HG03469 (cell line): ENCODE data around the gene ADAD2.

ENCODE experiments used
- ATAC-seq: cut with Tn5 transposase; IDR thresholded peaks from one replicate; pipeline ENCODE4 v1.9.1; 2021; ENCODE audit warnings: mild to moderate bottlenecking, moderate library complexity, moderate number of reproducible peaks; ENCODE audit not compliant: unreplicated experiment

Gene ADAD2

DNA sequence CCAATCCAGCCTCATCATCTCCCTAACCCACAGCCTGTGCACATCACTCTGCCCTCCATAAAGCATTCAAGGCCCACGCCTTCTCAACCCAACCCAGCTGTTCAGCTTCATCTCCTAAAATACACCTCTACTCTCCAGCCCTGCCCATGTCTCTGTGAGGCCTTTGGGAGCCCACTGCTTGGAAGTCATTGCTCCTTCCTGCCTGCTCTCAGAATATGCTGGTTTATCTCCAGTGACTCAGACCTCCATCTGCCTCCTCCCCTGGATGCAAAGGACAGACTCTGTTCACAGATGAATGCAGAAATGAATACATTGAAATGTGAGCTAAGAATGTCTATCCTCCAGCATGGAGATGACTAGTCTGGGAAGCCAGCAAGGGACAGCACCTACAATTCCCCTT is 29.9 kb downstream of the ADAD2 start:
- ATAC-seq: no peak

DNA sequence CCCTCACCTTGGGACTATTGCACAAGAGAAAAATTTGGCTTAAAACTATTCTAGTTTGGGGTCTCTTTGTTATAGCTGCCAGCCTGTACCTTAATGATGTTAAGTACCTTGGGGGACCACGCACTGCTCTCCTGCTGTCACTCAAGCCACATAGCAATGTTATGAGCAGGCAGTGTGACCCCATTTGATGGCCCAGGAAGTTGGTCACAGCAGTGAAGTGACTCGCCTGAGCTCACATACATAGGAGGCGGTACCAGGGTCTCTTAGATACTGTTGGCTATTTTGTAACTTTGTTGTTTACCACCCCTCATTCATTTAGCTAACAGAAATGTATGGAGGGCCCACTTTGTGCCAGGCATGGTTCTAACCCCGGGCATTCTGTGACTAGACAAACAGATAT is 32.5 kb downstream of the ADAD2 start:
- ATAC-seq: no peak

DNA sequence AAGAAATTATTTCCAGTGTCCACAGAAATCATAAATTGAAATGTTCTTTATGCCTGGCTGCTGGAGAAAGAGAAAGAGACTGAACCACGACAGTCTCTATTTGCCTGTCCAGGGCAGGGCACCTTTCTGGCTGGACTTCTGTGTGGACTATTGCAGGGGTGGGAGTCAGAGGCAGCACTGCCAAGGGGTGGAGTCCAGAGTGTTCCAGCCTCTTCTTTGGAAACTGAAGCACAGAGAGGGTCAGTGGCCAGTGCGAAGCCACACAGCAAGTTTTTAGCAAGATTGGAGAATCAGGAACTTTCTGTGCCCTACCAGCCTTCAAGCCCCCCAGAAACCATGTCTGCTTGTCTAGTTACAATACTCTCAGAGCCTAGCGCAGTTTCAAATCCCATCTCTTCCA is 33.6 kb downstream of the ADAD2 start:
- no peak for ATAC-seq

DNA sequence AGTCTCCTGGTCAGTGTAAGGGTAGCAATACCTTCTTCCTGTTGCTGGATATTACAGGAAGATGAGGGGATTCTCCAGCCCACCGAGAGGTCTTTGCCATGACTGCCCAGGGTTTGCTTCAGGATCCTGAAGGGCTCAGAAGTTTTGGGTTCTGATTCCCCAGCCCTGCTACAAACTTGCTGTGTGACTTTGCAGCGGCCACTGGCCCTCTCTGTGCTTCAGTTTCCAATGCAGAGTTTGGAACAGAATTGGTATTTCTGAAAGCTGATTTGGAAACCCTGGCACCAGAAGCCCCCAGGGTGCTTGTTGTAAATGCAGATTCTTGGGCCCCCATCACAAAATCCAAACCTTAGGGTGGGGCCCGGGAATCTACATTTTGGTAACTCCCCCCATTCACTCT is 34.2 kb downstream of the ADAD2 start:
- ATAC-seq: no peak

DNA sequence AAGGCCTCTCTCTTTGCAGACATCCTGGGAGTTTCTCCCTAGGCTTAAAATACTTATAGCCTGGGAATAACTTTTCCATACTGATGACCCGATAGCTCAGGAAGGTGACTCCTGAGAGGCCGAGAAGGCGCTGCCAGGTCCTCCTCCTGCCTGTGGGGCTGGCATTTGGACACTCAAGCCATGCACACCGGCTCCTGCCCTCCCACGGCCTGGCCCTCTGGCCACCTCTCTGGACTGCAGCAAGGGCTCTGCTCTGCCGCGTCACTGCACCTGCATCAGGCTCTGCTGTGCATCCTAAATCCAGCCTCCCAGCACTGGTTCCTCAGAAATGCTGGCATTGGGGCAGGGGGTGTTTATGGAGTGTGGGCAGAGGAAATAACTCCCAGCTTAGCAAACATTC is 34.6 kb downstream of the ADAD2 start:
- ATAC-seq: no peak

DNA sequence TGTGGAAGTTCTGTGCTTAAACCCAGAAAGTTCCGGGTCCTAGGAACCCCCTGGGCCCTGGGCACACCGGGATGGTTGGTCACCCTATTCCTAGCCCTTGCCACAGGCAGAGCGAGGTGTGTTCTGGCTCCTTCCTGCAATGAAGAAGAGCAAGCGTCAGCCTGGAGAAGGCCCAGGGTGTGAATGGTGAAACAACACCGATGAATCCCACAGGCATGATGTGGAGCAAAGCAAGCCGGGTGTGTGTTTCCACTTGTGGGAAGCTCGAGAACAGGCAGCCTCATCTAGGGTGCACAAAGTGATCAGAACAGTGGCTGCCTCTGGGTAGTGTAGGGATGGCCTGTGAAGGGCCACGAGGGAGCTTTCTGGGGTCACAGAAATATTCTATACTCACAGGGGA is 35.1 kb downstream of the ADAD2 start:
- no peak for ATAC-seq

DNA sequence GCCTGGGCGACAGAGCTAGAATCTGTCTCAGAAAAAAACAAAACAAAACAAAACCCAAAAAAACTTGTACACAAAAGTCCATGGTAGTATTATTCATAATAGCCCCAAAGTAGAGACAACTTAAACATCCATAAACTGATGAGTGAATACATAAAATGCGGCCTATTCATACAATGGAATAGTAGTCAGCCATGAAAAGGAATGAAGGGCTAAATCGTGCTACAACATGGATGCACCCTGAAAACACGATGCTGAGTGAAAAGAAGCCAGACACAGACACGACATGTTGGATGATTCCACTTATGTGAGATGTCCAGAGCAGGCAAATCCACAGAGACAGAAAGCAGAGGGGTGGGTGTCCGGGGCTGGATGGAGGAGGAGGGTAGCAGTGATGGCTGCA is 36.6 kb downstream of the ADAD2 start:
- no peak for ATAC-seq

DNA sequence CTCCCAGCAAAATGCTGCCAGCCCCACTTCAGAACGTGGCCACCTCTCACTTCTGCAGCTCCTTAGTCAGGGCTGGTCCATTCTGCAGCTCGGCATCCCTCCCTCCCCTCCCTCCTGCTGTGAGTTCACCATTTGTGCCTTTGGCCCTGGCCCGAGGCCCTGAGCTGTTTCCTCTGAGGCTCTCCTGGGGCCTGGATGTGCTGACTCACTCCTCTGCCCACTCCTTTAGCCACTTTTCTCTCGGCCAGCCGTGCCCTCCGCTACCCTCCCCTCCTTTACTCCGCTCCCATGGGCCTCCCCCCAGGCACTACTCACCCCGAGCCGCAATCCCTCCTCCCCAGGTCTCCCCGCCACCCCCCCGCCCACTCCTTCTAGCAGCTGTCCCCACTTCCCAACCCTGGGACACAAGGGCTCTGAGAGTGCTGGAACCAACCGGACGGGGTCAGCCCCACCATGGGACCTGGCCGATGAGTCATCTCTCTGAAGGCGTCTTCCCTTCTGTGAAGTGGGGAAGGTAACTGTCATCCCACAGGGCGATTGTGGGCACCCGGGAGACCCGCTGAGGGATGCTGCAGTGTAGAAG is 37.4 kb downstream of the ADAD2 start:
- no peak for ATAC-seq

DNA sequence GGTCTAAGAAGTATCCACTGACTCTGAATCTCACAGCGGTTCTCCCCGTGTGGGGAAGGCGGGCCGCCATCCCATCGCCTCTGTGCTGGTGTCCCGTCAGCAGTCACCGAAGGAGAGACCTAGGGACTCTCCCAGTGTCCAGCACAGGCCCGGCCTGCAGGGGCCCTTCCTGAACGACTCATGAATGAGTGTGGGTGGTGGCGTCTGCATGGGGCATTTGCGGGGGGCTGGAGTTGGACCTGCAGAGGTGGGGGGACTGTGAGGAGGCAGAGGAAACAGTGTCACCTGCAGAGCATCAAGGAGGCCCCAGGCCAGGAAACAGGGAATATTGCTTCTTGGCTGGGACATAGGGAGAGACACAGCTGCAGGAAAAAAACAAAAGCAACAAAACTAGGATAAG is 38.5 kb downstream of the ADAD2 start:
- ATAC-seq: no peak

DNA sequence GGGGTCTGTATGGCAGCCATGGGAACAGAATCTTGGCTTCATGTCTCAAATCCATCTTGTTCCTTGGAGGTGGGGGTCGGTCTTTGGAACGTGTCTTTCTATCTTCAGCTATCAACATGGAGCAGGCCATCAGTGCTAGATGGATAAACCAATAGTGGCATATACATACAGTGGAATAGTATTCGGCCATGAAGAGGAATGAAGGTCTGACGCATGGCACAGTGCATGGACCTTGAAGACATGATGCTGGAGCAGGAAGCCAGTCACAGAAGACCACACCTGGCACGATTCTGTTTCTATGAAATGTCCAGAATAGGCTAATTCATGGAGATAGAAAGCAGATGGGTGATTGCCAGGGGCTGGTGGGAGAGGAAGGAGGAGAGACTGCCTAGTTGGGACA is 41.1 kb downstream of the ADAD2 start:
- no peak for ATAC-seq

DNA sequence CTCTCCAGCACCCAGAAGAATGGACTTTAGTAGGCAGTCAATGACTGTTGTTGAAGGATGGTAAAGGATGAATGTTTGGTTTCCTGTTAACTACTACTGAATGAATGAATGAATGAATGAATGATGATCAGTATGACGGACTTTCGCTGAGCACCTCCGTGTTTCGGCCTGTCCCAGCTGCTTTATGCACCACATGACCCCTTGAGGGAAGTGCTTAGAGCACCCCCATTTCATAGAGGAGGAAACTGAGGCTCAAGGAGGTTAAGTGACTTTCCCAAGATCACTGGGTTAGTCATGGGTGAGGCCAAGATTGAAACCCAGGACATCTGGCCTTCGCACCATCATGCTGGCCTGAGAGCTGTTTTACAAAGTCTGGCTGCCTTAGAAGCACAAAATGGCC is 42.0 kb downstream of the ADAD2 start:
- ATAC-seq: no peak

DNA sequence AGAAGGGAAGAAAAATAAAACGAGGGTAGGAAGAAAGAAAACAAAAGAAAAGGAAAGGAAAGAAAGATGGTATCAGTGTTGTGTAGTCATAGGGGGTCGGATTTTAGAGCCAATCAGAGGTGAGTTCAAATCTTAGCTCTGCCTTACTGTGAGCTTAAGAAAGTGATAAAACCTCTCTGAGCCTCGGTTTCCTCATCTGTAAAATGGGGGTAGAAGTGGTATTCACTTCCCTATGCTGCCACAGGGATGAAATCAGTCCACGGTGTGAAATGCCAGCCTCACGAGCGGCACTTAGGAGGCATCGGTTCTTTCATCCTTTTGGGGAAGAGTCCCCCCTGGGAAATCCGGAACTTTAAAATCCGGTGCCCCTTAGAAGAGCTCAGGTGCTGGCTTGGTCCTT is 42.8 kb downstream of the ADAD2 start:
- ATAC-seq: no peak

DNA sequence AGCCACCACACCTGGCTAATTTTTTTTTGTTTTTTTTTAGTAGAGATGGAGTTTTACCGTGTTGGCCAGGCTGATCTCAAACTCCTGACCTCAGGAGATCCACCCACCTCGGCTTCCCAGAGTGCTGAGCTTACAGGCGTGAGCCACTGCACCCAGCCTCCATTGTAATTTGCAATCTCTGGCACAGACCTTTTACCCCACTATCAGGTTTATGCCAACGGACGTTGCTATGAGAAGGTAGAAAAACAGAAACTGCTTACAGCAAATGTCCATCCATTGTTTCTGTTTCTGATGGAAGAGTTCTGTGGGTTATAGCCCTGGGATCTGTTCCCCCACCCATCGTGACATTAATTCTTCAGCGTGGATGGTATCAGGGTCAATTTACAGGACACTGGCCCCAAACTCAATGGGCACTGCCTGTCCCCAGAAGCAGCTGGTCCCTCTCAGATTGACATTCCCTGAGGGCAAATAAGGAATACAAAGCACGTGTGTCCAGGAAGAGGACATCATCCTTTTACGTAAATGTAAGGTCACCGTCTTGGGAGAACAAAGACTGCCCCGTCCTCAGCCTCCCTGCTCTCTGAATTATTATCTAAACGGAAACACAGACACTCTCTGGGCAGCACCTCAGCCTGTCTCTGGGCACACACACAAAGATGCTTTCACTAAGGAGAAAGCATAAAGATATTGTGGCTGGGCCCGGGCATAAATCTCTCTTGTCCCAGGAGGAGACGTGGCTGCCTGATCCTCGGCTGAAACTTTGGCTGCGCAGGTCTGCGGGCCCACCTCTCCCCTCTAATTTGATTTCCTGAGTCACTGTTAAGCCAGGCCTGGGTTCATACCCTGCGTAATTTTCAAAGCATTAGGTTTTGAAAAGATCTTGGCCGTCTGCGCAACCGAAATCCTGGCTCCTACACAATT is 43.6 kb downstream of the ADAD2 start:
- no peak for ATAC-seq

DNA sequence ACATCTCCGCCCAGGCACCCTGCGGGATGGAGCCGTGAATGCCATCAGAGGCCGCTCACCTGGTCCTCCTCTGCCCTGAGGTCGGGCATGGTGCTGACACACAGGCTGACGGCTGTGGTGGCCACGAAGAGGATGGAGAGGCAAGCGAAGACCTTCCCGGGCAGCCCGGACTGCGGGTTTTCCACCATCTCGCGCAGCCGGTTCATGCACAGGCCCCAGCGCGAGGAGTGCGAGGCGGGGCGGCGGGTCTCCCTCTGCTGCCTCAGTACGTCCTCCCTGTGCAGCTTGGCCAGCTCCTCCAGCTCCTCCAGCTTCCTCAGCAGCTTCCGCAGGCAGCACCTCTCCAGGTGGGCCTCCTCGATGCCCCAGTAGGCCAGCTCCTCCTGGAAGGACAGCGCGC is 45.7 kb downstream of the ADAD2 start:
- ATAC-seq: no peak

DNA sequence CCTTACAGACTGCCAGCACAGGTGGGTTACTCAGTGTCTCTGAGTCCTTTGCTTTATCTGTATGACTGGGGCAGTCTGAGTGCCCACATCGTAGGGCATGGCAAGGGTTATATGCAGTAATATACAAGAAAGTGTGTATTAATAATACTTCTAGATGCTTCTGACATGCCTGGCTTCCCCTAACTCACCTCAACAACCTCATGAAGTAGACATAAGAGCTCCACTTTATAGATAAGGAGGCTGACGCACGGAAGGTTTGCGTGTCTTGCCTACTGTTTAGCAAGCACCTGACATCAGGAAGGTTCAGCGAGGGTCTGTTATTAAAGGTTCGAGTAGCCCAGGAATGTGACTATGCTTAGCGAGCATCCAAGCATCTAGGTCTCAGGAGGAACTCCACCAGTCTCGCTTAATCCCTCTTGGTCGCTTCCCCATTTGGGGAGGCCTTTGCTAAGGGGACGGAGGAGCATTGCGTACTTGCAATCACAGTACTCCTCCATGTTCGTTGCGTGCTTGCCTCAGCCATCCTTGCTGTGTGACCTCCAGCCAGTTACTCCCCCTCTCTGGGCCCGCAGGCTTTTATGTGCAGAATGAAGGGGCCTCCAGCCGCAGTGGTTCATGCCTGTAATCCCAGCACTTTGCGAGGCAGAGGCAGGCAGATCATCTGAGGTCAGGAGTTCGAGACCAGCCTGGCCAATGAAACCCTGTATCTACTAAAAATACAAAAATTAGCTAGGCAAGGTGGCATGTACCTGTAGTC is 47.2 kb downstream of the ADAD2 start:
- no peak for ATAC-seq

DNA sequence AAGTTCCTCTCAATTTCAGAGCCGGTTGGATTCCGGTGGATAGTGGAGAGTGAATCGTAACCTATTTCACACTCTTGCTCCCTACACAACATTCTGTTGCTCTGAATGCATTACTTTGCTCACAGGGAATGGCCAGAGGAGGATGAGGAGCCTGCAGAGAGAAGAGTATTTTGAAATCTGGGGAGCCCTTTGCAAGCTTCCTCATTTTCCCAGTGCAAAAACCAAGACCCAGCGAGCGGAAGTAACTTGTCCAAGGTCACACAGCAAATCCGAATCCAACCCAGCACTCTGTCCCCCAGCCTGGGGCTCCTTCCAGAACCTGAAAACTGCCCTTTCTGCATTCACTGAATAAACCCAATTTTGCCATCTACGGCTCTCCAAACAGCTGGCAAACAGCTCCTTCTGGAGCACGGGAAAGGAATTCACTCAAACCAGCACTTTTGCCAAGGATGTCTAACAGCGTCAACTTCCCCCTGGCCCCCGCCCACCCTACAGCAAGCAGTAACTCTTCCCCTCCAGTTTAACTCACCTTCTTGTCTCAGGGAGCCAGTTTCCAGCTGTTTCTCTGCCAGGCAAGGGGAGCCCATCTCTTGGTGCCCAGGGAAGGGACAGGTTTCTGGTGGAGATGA is 48.3 kb downstream of the ADAD2 start:
- no peak for ATAC-seq

DNA sequence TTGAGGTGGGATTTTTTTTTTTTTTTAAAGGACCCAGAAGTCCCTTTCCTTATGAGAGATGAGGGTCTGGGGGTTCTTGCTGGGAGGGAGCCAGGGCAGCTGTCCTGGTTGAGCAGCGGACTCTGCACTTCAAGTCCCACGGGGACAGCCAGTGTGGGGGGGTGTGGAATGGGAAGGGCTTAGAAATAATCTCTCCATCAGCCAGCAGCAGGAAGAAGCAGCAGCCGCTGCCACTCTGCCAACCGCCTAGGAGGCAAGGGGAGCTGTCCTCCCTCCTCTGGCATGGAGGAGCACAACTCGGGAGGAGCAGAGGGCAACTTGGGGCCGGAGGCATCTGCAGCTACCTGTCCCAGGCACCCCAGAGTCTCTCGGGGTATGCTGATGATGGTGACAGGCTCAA is 49.0 kb downstream of the ADAD2 start, which contains the start of gene KCNG4:
Gene KCNG4 (minus strand): TSS at position 104 of the 400 bp plus-strand sequence. CDS start 2,527 bp downstream, outside the sequence.
- ATAC-seq: no peak

DNA sequence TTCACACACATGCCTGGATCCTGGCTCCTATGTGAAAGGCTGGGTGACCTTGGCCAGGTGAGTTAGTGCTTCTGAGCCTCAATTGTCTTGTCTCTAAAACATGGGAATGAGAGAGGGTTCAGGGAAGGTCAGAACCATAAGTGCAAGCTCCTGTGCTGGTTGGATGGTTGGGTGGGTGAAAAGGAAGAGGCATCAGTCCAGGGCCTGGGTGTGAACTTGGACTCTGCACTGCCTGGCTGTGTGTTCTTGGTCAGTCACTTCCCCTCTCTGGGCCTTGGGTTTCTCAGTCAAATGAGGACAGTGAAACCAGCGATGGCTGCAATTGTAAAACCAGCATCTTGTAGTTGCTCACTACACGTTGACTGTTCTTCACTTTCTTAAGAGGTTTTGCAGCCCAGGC is 49.5 kb downstream of the ADAD2 start:
- no peak for ATAC-seq

DNA sequence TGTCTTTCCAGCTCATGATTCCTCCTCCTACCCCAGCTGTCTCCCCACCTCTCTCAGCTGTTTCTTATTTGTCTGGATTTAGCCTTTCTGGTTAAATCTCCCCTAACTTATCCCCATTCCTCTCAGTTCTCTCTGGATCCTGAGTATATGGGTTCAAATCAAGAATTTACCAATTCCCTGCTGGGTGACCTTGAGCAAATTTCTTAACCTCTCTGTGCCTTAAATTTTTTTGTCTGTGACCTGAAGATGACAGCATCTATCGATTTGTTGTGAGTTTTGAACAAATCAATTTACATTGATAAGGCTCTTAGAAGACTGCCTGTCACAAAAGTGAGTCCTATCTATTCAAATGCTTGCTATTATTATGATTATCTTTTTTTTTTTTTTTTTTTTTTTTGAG is 50.8 kb downstream of the ADAD2 start:
- ATAC-seq: no peak

DNA sequence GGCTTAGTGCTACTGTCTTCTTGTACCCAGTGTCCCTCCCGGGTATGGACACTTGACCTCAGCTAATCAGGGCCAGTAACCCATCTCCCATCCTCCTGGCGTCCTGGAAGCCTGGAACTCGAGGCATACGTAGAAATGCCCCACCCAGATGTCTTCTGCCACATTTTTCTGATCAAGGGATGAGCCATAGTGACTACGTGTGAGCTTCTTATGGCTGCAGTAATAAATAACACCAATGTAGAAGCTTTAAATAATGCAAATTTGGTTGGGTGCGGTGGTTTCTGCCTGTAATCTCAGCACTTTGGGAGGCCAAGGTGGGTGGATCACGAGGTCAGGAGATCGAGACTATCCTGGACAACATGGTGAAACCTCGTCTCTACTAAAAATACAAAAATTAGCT is 51.9 kb downstream of the ADAD2 start:
- no peak for ATAC-seq

DNA sequence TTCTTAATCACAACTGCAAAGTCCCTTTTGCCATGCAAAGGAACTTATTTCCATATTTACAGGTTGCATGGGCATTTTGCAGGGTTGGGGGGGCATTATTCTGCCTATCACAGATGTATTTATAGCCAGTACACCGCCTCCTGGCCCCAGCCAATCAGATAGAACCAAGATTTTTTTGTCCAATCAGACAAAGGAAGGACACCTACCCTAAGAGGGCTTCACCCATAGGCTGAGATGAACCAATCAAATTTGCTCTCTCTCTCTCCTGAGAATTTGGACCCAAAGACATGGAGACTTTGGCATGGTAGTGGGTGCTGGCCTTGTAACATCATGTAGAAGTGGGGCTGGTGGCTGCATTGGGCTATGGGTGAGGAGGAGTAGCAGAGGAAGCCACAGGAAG is 52.8 kb downstream of the ADAD2 start:
- ATAC-seq: no peak
